Adrenal gland (tissue), 12 donors: ENCODE measurements around the gene MICOS13. TPM values are rescaled to one million over a fixed set of nuclear protein-coding genes. Genes with fewer than 3 reads are reported as not detected.

Experiments
- DNase-seq, 7 donors: peaks; one replicate each; pipeline ENCODE4 v3.0.0-alpha.2; 2019 to 2020
- H3K27ac ChIP-seq, 5 donors: fragments of 200-600 bp; sonication (generic) in 4 of 5; 1 replicate in 3 of 5; 2 replicates in 2 of 5; pipeline versions ENCODE4 v1.5.1 to v1.8.0; 2016 to 2020; ENCODE audit warnings: mild to moderate bottlenecking in 1 of 5
- H3K27me3 ChIP-seq: fragments of 200-600 bp; 2 replicates; pipeline ENCODE4 v1.8.0; 2021
- H3K36me3 ChIP-seq, 2 donors: fragments of 200-600 bp; replicated peaks in 1 of 2; 1 replicate in 1 of 2; 2 replicates in 1 of 2; pipeline versions ENCODE4 v1.5.1 to v1.8.0; 2018 to 2022
- H3K4me1 ChIP-seq, 2 donors: fragments of 200-600 bp; replicated peaks in 1 of 2; 1 replicate in 1 of 2; 2 replicates in 1 of 2; pipeline versions ENCODE4 v1.5.1 to v1.8.0; 2018 to 2021
- H3K4me3 ChIP-seq, 4 donors: fragments of 200-600 bp; sonication (generic) in 3 of 4; one replicate each; pipeline ENCODE4 v1.5.1; 2016 to 2018
- H3K9me3 ChIP-seq, 3 donors: fragments of 200-600 bp; sonication (generic) in 1 of 3; replicated peaks in 1 of 3; 1 replicate in 2 of 3; 2 replicates in 1 of 3; pipeline versions ENCODE4 v1.5.1 to v1.8.0; 2016 to 2021
- CTCF ChIP-seq, 6 experiments: fragments of 450-650 bp in 4 of 6; fragments of 200-600 bp in 2 of 6; sonication (generic) in 1 of 6; IDR thresholded peaks; 1 replicate in 5 of 6; 2 replicates in 1 of 6; pipeline versions ENCODE4 v1.5.1 to v1.8.0; 2016 to 2021; ENCODE audit warnings: antibody characterized with exemption in 6 of 6, mild to moderate bottlenecking in 2 of 6, moderate library complexity in 1 of 6
- POLR2A ChIP-seq, 2 donors: fragments of 450-650 bp; IDR thresholded peaks; one replicate each; pipeline ENCODE4 v1.6.1; 2017; ENCODE audit warnings: antibody characterized with exemption in 2 of 2, mild to moderate bottlenecking in 2 of 2, moderate library complexity in 1 of 2
- WGBS, 4 donors: extraction: QIAGEN DNeasy Blood & Tissue Kit in 2 of 4; methylation state at CpG; one replicate each; pipeline versions ENCODE4 v1.1.5 to v1.1.7; 2013 to 2017; 5-methylcytosine and 5-hydroxymethylcytosine counted together
- intact Hi-C, 2 donors: fragments of 100-400 bp; cut with DNase I; formaldehyde crosslinking; loops; one replicate each; pipeline versions ENCODE4 v1.14.1 to v1.15.0; 2022 to 2023
- polyA plus RNA-seq, 3 donors: library from polyadenylated mRNA; stranded (reverse); fragments of 200-250 nt in 2 of 3; fragments of 350-450 nt in 1 of 3; fragmentation: Illumina TruSeq in 1 of 3; extraction: RNeasy Lipid Tissue Mini Kit (QIAGEN cat#74804) in 1 of 3; gene quantifications; one replicate each; pipeline ENCODE4 v1.2.3, GENCODE V29; 2013 to 2014
- total RNA-seq, 9 donors: library from RNA; depleted of rRNA in 4 of 9; stranded (reverse); fragments of >200 nt in 4 of 9; fragments of 120-200 nt in 1 of 9; fragmentation: NEBNext Ultra II Directional in 1 of 9; extraction: Animal tissue kit (Norgen Biotek cat#: 25700) in 1 of 9; gene quantifications; one replicate each; pipeline versions ENCODE4 v1.1.0 to v1.2.4, GENCODE V29; 2013 to 2023
- donor health status: healthy with polysubstance abuse.
- donor health status: Bipolar disorder and iron deficiency.
- donor health status: DM: yes; HTN: yes; CAD: no.
- donor health status: DM: no; HTN: no; CAD: no.
- donor health status: DM: no; HTN: no; CAD: no.
- donor health status: DM: yes; HTN: yes; CAD: no.

MICOS13 gene
- total and polyA plus RNA-seq, 12 donors, result 23.4 to 211 (median 66.2) TPM

GRCh38 chr19:5719961-5720790 is 39.9 kb upstream of the MICOS13 start, which contains the start of the genes CATSPERD and LONP1:
Gene CATSPERD (plus strand): TSS chr19:5720637. CDS start chr19:5720738, 101 bp downstream.
Gene LONP1 (minus strand): TSS chr19:5720146. CDS start chr19:5720132, 14 bp downstream.
- peak; percentile 98 to 99 (median 99) for DNase-seq
- Histone ChIP-seq H3K27ac (peak within 1 kb of the TSS; percentile 89 to 100 (median 96)), H3K36me3 (no peaks in the 10 kb centered on the region), H3K4me3 (peak within 1 kb of the TSS; percentile 12 to 92 (median 80)), H3K9me3 (no peaks in the 10 kb centered on the region), H3K27me3 (no peaks in the 10 kb centered on the region), H3K4me1 (peaks cover 26 to 41% of the 10 kb centered on the region in 2 donors)
- intact Hi-C loops, result no loop called here
- TF ChIP-seq CTCF (IDR thresholded peaks at IDR 0.05), result peak; percentile 85 to 97 (median 96)
- TF ChIP-seq POLR2A (IDR thresholded peaks at IDR 0.05), result peak; percentile 82 to 98
- 0% methylated on average over 6 to 90 of the region's 90 CpGs; no CpG with 5 or more reads in 1 of the 4 donors for WGBS, 4 donors

GRCh38 chr19:5719274-5719960 is 39.1 kb upstream of the MICOS13 start:
- no peaks in the 10 kb centered on the region for H3K27me3 ChIP-seq
- H3K4me3 ChIP-seq, result peak overlapping the region; percentile 12 to 92 (median 80)
- peak overlapping the region; percentile 78 to 100 (median 96) for H3K27ac ChIP-seq
- TF ChIP-seq POLR2A (IDR thresholded peaks at IDR 0.05) (no peak), CTCF (IDR thresholded peaks at IDR 0.05) (no peak)
- WGBS, 4 donors, result 0 to 1% (median 1%) methylated on average over 14 to 58 of the region's 58 CpGs
- H3K9me3 ChIP-seq, result no peaks in the 10 kb centered on the region
- peak in 5 of 7 donors; percentile 44 to 74 (median 63) for DNase-seq
- H3K4me1 ChIP-seq, result peaks cover 26 to 41% of the 10 kb centered on the region in 2 donors
- intact Hi-C loops, result no loop called here
- no peaks in the 10 kb centered on the region for H3K36me3 ChIP-seq

- DNase-seq, result peak; percentile 69 to 88 (median 84)
- intact Hi-C loops, result no loop called here
- Histone ChIP-seq H3K4me3 (peak overlapping the region in 3 of 4 donors; percentile 71 to 92 (median 89)), H3K27ac (peak overlapping the region; percentile 78 to 100 (median 96)), H3K27me3 (no peaks in the 10 kb centered on the region), H3K4me1 (peaks cover 26 to 41% of the 10 kb centered on the region in 2 donors), H3K36me3 (peaks cover 0 to 5% of the 10 kb centered on the region in 2 donors), H3K9me3 (no peaks in the 10 kb centered on the region)
- TF ChIP-seq POLR2A (IDR thresholded peaks at IDR 0.05) (peak in 1 of 2 donors; percentile 80), CTCF (IDR thresholded peaks at IDR 0.05) (no peak)
- WGBS, 4 donors, result 16 to 21% (median 18%) methylated on average over 11 of the region's 11 CpGs
Measured at GRCh38 chr19:5718579-5719273, 38.4 kb upstream of the MICOS13 start.
